ENCODE results near the gene ACOT13. TPM values are rescaled to one million over a fixed set of nuclear protein-coding genes. Genes with fewer than 3 reads are reported as not detected.
"Not testable (repeated sequence)": the region's sequence is repeated elsewhere in the genome, so short reads cannot be mapped to it uniquely, and the experiment has no call there.

Gene ACOT13
- total RNA-seq, 2 donors from 2014 or later = 2.6 to 3.4 TPM

DNA sequence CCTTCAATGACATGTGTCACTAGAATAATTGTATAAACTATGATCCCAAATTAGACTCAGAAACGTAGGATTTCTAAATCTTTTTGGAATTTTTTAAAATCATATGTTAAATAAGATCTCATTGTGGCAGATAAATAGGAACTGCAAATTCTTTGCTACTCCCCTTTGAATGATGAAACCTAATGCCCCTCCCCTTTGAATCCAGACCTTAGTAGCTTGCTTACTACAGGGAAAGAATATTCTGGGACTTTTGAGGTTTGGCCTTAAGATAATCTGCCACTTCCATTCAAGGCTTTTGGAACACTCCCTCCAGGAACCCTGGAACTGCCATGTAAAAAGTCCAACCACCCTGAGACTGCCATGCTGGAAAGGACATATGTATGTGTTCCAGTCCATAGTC is 7.3 kb upstream of the ACOT13 start:
- WGBS, 2 donors = 43 to 60% methylated on average over 1 of the region's 1 CpG
- ATAC-seq (no peak), DNase-seq (no peak)
- intact Hi-C loops (cut with DNase I) = no loop called here
- Histone ChIP-seq H3K4me1 (peaks cover 18% of the 10 kb centered on the region), H3K4me3 (no peak overlapping the region), H3K9me3 (no peaks in the 10 kb centered on the region), H3K36me3 (replicated peaks in 1 of 2; ENCODE audit: insufficient read depth in 1 of 2, low read depth in 2 of 2) (peaks cover 0 to 2% of the 10 kb centered on the region in 2 donors), H3K27me3 (no peaks in the 10 kb centered on the region), H3K27ac (no peak overlapping the region)
- TF ChIP-seq, protein P1, sequence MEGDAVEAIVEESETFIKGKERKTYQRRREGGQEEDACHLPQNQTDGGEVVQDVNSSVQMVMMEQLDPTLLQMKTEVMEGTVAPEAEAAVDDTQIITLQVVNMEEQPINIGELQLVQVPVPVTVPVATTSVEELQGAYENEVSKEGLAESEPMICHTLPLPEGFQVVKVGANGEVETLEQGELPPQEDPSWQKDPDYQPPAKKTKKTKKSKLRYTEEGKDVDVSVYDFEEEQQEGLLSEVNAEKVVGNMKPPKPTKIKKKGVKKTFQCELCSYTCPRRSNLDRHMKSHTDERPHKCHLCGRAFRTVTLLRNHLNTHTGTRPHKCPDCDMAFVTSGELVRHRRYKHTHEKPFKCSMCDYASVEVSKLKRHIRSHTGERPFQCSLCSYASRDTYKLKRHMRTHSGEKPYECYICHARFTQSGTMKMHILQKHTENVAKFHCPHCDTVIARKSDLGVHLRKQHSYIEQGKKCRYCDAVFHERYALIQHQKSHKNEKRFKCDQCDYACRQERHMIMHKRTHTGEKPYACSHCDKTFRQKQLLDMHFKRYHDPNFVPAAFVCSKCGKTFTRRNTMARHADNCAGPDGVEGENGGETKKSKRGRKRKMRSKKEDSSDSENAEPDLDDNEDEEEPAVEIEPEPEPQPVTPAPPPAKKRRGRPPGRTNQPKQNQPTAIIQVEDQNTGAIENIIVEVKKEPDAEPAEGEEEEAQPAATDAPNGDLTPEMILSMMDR (IDR thresholded peaks at IDR 0.05) = no peak
- no peak for TF ChIP-seq POLR2A (IDR thresholded peaks at IDR 0.05)

DNA sequence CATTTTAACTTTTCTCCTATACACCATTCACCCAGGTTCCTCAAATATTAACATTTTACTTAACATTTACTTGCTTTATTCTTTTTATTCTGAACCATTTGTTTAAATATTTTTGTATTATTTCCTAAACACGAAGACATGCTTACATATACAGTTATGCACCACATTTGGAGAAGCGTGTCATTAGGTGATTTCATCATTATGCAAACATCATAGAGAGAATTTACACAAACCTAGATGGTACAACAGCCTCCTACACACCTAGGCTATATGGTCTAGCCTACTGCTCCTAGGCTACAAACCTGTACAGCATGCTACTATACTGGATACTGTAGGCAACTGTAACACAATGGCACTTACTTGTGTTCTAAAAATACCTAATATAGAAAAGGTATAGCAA is 6.8 kb upstream of the ACOT13 start:
- Histone ChIP-seq H3K27ac (no peak overlapping the region), H3K4me1 (peaks cover 23% of the 10 kb centered on the region), H3K27me3 (no peaks in the 10 kb centered on the region), H3K36me3 (replicated peaks in 1 of 2; ENCODE audit: insufficient read depth in 1 of 2, low read depth in 2 of 2) (peaks cover 0 to 2% of the 10 kb centered on the region in 2 donors), H3K9me3 (no peaks in the 10 kb centered on the region), H3K4me3 (no peak overlapping the region)
- WGBS, 2 donors = 81 to 82% methylated on average over 2 of the region's 2 CpGs
- TF ChIP-seq POLR2A (IDR thresholded peaks at IDR 0.05) = no peak
- TF ChIP-seq, protein P1 (IDR thresholded peaks at IDR 0.05) = no peak
- intact Hi-C loops (cut with DNase I) = no loop called here
- ATAC-seq = no peak
- no peak for DNase-seq

DNA sequence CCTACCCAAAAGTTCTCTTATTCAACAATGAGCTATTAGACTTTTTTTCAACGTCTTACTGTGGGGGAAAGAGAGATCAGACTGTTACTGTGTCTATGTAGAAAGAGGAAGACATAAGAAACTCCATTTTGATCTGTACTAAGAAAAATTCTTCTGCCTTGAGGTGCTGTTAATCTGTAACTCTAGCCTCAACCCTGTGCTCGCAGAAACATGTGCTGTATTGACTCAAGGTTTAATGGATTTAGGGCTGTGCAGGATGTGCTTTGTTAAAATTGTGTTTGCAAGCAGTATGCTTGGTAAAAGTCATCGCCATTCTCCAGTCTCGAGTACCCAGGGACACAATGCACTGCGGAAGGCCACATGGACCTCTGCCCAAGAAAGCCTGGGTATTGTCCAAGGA is 5.1 kb upstream of the ACOT13 start:
- peaks cover 34% of the 10 kb centered on the region for H3K4me1 ChIP-seq
- DNase-seq; H3K9me3 ChIP-seq; H3K36me3 ChIP-seq (replicated peaks in 1 of 2; ENCODE audit: insufficient read depth in 1 of 2, low read depth in 2 of 2); ATAC-seq; H3K27me3 ChIP-seq; intact Hi-C loops (cut with DNase I); H3K4me3 ChIP-seq; H3K27ac ChIP-seq: not testable (repeated sequence)
- 69 to 72% methylated on average over 5 of the region's 5 CpGs for WGBS, 2 donors

DNA sequence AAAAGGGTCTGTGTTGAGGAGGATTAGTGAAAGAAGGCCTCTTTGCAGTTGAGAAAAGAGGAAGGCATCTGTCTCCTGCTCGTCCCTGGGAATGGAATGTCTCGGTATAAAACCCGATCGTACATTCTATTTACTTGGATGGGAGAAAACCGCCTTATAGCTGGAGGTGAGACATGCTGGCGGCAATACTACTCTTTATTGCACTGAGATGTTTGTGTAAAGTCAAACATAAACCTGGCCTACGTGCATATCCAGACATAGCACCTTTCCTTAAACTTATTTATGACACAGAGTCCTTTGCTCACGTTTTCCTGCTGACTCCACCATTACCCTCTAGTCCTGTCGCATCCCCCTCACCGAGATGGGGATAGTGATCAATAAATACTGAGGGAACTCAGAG is 4.6 kb upstream of the ACOT13 start:
- no peak for DNase-seq
- Histone ChIP-seq H3K9me3 (no peaks in the 10 kb centered on the region), H3K4me1 (peaks cover 34% of the 10 kb centered on the region), H3K27ac (no peak overlapping the region), H3K4me3 (no peak overlapping the region), H3K36me3 (replicated peaks in 1 of 2; ENCODE audit: insufficient read depth in 1 of 2, low read depth in 2 of 2) (peaks cover 0 to 2% of the 10 kb centered on the region in 2 donors), H3K27me3 (no peaks in the 10 kb centered on the region)
- TF ChIP-seq, protein P1 (IDR thresholded peaks at IDR 0.05) = no peak
- TF ChIP-seq POLR2A (IDR thresholded peaks at IDR 0.05) = no peak
- WGBS, 2 donors = 83 to 87% methylated on average over 10 of the region's 10 CpGs
- intact Hi-C loops (cut with DNase I) = no loop called here
- ATAC-seq = no peak

DNA sequence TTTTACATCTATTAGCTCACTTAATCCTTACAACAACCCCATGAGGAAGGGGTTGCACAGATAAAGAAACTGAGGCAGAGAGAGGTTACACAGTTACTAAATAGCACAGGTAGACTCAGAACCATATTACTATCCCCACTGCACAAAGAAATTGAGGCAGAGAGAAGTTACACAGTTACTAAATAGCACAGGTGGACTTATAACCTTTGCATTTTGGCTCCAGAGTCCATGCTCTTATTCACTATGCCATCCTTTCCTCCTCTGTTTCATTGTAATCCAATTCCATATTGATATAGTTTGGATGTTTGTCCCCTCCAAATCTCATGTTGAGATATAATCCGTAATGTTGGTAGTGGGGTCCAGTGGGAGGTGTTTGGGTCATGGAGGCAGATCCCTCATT is 3.7 kb upstream of the ACOT13 start:
- ATAC-seq = no peak
- Histone ChIP-seq H3K4me1 (peaks cover 42% of the 10 kb centered on the region), H3K9me3 (no peaks in the 10 kb centered on the region), H3K36me3 (replicated peaks in 1 of 2; ENCODE audit: insufficient read depth in 1 of 2, low read depth in 2 of 2) (peaks cover 0 to 2% of the 10 kb centered on the region in 2 donors), H3K27me3 (no peaks in the 10 kb centered on the region), H3K27ac (no peak overlapping the region), H3K4me3 (no peak overlapping the region)
- WGBS, 2 donors = 96 to 100% methylated on average over 1 of the region's 1 CpG
- intact Hi-C loops (cut with DNase I) = no loop called here
- no peak for DNase-seq
- TF ChIP-seq, protein P1 (IDR thresholded peaks at IDR 0.05) = no peak
